Nephron progenitor cell (in vitro differentiated cells): ENCODE results near the gene LZIC.

Source experiments
- DNase-seq: peaks from one replicate; pipeline ENCODE4 v3.0.0; 2021
- H3K27ac Mint-ChIP-seq: 2 replicates; pipeline ENCODE4 v1.8.0; 2021; ENCODE audit warnings: mild to moderate bottlenecking, moderate library complexity, mixed read lengths
- H3K27me3 Mint-ChIP-seq: 2 replicates; pipeline ENCODE4 v1.8.0; 2021; ENCODE audit warnings: mild to moderate bottlenecking, low read depth, mixed read lengths; ENCODE audit not compliant: poor library complexity
- H3K36me3 Mint-ChIP-seq: 2 replicates; pipeline ENCODE4 v1.8.0; 2021; ENCODE audit warnings: low read depth, mixed read lengths
- H3K4me1 Mint-ChIP-seq: 2 replicates; pipeline ENCODE4 v1.8.0; 2021; ENCODE audit warnings: mixed read lengths
- H3K4me3 Mint-ChIP-seq: 2 replicates; pipeline ENCODE4 v1.8.0; 2021; ENCODE audit warnings: mild to moderate bottlenecking, moderate library complexity, mixed read lengths
- H3K9me3 Mint-ChIP-seq: 2 replicates; pipeline ENCODE4 v1.8.0; 2021; ENCODE audit warnings: mild to moderate bottlenecking, moderate library complexity, mixed read lengths
- CTCF ChIP-seq: fragments of 200-600 bp; sonication (generic); IDR thresholded peaks from 2 replicates; pipeline ENCODE4 v1.5.0; 2021; ENCODE audit warnings: antibody characterized with exemption

The LZIC gene

GRCh38 chr1:9984253-9984652 is 41.1 kb upstream of the LZIC start:
- Mint-ChIP-seq H3K4me1 (peaks cover 5% of the 10 kb centered on the region), H3K27ac (no peak overlapping the region), H3K4me3 (no peak overlapping the region), H3K9me3 (no peaks in the 10 kb centered on the region), H3K27me3 (peaks cover 5% of the 10 kb centered on the region), H3K36me3 (peaks cover 17% of the 10 kb centered on the region)
- TF ChIP-seq CTCF: no peak
- no peak for DNase-seq

GRCh38 chr1:9960706-9961562 is 17.7 kb upstream of the LZIC start:
- no peaks in the 10 kb centered on the region for H3K9me3 Mint-ChIP-seq
- TF ChIP-seq CTCF: no peak
- H3K4me3 Mint-ChIP-seq: no peak overlapping the region
- DNase-seq: peak; percentile 40
- H3K36me3 Mint-ChIP-seq: peaks cover 9% of the 10 kb centered on the region
- H3K4me1 Mint-ChIP-seq: peaks cover 31% of the 10 kb centered on the region
- H3K27ac Mint-ChIP-seq: peak overlapping the region; percentile 91
- peaks cover 2% of the 10 kb centered on the region for H3K27me3 Mint-ChIP-seq

GRCh38 chr1:9960011-9960410 is 16.8 kb upstream of the LZIC start:
- no peak for DNase-seq
- H3K4me3 Mint-ChIP-seq: no peak overlapping the region
- peaks cover 9% of the 10 kb centered on the region for H3K36me3 Mint-ChIP-seq
- H3K4me1 Mint-ChIP-seq: peaks cover 31% of the 10 kb centered on the region
- no peak overlapping the region for H3K27ac Mint-ChIP-seq
- H3K27me3 Mint-ChIP-seq: peaks cover 2% of the 10 kb centered on the region
- no peaks in the 10 kb centered on the region for H3K9me3 Mint-ChIP-seq
- no peak for TF ChIP-seq CTCF

GRCh38 chr1:9957726-9958125 is 14.5 kb upstream of the LZIC start:
- H3K9me3 Mint-ChIP-seq: no peaks in the 10 kb centered on the region
- H3K4me1 Mint-ChIP-seq: peaks cover 31% of the 10 kb centered on the region
- H3K36me3 Mint-ChIP-seq: peaks cover 4% of the 10 kb centered on the region
- DNase-seq: no peak
- no peaks in the 10 kb centered on the region for H3K27me3 Mint-ChIP-seq
- H3K4me3 Mint-ChIP-seq: no peak overlapping the region
- TF ChIP-seq CTCF: no peak
- H3K27ac Mint-ChIP-seq: no peak overlapping the region

- Mint-ChIP-seq H3K27me3 (peaks cover 2% of the 10 kb centered on the region), H3K36me3 (peaks cover 11% of the 10 kb centered on the region), H3K9me3 (no peaks in the 10 kb centered on the region), H3K4me3 (no peak overlapping the region), H3K27ac (no peak overlapping the region), H3K4me1 (peaks cover 19% of the 10 kb centered on the region)
- DNase-seq: no peak
- no peak for TF ChIP-seq CTCF
Observed at GRCh38 chr1:9946315-9946714, 3.1 kb upstream of the LZIC start.

- peak; percentile 54 for TF ChIP-seq CTCF
- H3K9me3 Mint-ChIP-seq: no peaks in the 10 kb centered on the region
- peaks cover 14% of the 10 kb centered on the region for H3K4me1 Mint-ChIP-seq
- DNase-seq: no peak
- peak overlapping the region; percentile 98 for H3K4me3 Mint-ChIP-seq
- H3K27me3 Mint-ChIP-seq: peaks cover 2% of the 10 kb centered on the region
- peaks cover 18% of the 10 kb centered on the region for H3K36me3 Mint-ChIP-seq
- H3K27ac Mint-ChIP-seq: peak overlapping the region; percentile 99
Observed at GRCh38 chr1:9942399-9942938, 722 bp downstream of the LZIC start.
